ENCODE results near the gene TDRD7. TPM values are rescaled to one million over a fixed set of nuclear protein-coding genes. Genes with fewer than 3 reads are reported as not detected.

The TDRD7 gene
- polyA plus RNA-seq, 1 of the 3 experiments (the other 2 are of a cell fraction), result 4.9 TPM

DNA sequence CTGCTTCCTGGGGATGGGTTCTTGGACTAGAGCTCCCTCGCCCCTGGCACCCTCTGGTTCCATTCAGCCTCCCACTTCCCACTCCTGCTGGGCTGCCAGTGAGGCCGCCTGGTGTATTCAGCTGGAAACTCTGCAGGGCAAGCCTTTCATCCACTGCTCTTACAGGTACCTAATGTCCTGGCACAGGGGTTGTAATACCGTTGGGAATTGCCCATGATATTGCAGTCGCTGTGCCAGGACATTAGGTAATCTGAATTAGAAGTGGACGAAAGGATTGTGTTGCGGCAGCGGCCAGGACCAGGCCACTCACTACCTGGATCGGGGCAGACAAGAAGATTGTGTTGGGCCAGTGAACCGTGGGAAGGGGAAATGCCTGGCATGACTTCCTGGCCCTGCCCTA is 102.6 kb downstream of the TDRD7 start:
- H3K9ac ChIP-seq, result no peak overlapping the region
- WGBS (ENCODE audit: low lambda C conversion rate), result 66% methylated on average over 9 of the region's 9 CpGs
- peak overlapping the region in 1 of 2 experiments; percentile 51; a peak in 1 of 4 replicates for H3K27ac ChIP-seq (ENCODE audit: low read depth in 2 of 2, low read length in 1 of 2)
- no peaks in the 10 kb centered on the region for H3K27me3 ChIP-seq (ENCODE audit: insufficient read depth)
- no peaks in the 10 kb centered on the region for H3K36me3 ChIP-seq (replicated peaks in 1 of 2; ENCODE audit: control insufficient read depth in 1 of 2, insufficient read depth in 2 of 2, low read length in 1 of 2)
- no peak overlapping the region for H3K4me3 ChIP-seq (ENCODE audit: low read depth in 2 of 2, low read length in 1 of 2)
- no peaks in the 10 kb centered on the region for H3F3A ChIP-seq (replicated peaks; ENCODE audit: insufficient read depth)
- POLR2A ChIA-PET, result no interaction called here
- no peaks in the 10 kb centered on the region for H4K20me1 ChIP-seq (ENCODE audit: insufficient read depth)
- H3K79me2 ChIP-seq (ENCODE audit: insufficient read depth), result no peaks in the 10 kb centered on the region
- H3K4me1 ChIP-seq (ENCODE audit: control insufficient read depth in 1 of 2, insufficient read depth in 2 of 2, low read depth in 1 of 2, low read length in 1 of 2), result peaks cover 0 to 53% of the 10 kb centered on the region in 2 experiments; a peak in 2 of 4 replicates
- no peak overlapping the region for H3K4me2 ChIP-seq
- no peak overlapping the region for H2AFZ ChIP-seq (ENCODE audit: low read depth)
- CTCF ChIA-PET, result interaction anchor here (0.7 to 5.5 kb wide), 6 partner anchors 9 to 83 kb away, joined by 3 to 26 read pairs (median 4); no protein-coding TSS in a partner anchor
- no peak for DNase-seq
- H3K9me3 ChIP-seq, result no peaks in the 10 kb centered on the region
- no peaks in the 10 kb centered on the region for H3K9me2 ChIP-seq
- TF ChIP-seq YY1 (IDR thresholded peaks at IDR 0.05; ENCODE audit: low read depth), result no peak
- no peak for TF ChIP-seq RFX5 (IDR thresholded peaks at IDR 0.05; ENCODE audit: low read length)
- TF ChIP-seq EZH2phosphoT487 (IDR thresholded peaks at IDR 0.05; ENCODE audit: borderline replicate concordance, low read depth), result no peak
- TF ChIP-seq MXI1 (IDR thresholded peaks at IDR 0.05; ENCODE audit: low read depth, low read length), result no peak
- TF ChIP-seq TCF12 (IDR thresholded peaks at IDR 0.05), result no peak
- no peak for TF ChIP-seq GABPA (IDR thresholded peaks at IDR 0.05; ENCODE audit: low read depth)
- no peak for TF ChIP-seq FOXM1 (IDR thresholded peaks at IDR 0.05; ENCODE audit: low read depth)
- TF ChIP-seq, protein P1, sequence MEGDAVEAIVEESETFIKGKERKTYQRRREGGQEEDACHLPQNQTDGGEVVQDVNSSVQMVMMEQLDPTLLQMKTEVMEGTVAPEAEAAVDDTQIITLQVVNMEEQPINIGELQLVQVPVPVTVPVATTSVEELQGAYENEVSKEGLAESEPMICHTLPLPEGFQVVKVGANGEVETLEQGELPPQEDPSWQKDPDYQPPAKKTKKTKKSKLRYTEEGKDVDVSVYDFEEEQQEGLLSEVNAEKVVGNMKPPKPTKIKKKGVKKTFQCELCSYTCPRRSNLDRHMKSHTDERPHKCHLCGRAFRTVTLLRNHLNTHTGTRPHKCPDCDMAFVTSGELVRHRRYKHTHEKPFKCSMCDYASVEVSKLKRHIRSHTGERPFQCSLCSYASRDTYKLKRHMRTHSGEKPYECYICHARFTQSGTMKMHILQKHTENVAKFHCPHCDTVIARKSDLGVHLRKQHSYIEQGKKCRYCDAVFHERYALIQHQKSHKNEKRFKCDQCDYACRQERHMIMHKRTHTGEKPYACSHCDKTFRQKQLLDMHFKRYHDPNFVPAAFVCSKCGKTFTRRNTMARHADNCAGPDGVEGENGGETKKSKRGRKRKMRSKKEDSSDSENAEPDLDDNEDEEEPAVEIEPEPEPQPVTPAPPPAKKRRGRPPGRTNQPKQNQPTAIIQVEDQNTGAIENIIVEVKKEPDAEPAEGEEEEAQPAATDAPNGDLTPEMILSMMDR (IDR thresholded peaks at IDR 0.05), result no peak
- TF ChIP-seq, protein P2, sequence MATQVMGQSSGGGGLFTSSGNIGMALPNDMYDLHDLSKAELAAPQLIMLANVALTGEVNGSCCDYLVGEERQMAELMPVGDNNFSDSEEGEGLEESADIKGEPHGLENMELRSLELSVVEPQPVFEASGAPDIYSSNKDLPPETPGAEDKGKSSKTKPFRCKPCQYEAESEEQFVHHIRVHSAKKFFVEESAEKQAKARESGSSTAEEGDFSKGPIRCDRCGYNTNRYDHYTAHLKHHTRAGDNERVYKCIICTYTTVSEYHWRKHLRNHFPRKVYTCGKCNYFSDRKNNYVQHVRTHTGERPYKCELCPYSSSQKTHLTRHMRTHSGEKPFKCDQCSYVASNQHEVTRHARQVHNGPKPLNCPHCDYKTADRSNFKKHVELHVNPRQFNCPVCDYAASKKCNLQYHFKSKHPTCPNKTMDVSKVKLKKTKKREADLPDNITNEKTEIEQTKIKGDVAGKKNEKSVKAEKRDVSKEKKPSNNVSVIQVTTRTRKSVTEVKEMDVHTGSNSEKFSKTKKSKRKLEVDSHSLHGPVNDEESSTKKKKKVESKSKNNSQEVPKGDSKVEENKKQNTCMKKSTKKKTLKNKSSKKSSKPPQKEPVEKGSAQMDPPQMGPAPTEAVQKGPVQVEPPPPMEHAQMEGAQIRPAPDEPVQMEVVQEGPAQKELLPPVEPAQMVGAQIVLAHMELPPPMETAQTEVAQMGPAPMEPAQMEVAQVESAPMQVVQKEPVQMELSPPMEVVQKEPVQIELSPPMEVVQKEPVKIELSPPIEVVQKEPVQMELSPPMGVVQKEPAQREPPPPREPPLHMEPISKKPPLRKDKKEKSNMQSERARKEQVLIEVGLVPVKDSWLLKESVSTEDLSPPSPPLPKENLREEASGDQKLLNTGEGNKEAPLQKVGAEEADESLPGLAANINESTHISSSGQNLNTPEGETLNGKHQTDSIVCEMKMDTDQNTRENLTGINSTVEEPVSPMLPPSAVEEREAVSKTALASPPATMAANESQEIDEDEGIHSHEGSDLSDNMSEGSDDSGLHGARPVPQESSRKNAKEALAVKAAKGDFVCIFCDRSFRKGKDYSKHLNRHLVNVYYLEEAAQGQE (IDR thresholded peaks at IDR 0.05; ENCODE audit: low read depth, low read length), result no peak
- TF ChIP-seq TEAD4 (IDR thresholded peaks at IDR 0.05; ENCODE audit: borderline replicate concordance, insufficient read depth), result no peak
- no peak for TF ChIP-seq ELF1 (IDR thresholded peaks at IDR 0.05)
- TF ChIP-seq EP300 (IDR thresholded peaks at IDR 0.05; ENCODE audit: borderline replicate concordance in 1 of 2, low read depth in 1 of 2, low read length in 1 of 2), result no peak
- TF ChIP-seq, protein P3, sequence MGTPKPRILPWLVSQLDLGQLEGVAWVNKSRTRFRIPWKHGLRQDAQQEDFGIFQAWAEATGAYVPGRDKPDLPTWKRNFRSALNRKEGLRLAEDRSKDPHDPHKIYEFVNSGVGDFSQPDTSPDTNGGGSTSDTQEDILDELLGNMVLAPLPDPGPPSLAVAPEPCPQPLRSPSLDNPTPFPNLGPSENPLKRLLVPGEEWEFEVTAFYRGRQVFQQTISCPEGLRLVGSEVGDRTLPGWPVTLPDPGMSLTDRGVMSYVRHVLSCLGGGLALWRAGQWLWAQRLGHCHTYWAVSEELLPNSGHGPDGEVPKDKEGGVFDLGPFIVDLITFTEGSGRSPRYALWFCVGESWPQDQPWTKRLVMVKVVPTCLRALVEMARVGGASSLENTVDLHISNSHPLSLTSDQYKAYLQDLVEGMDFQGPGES (IDR thresholded peaks at IDR 0.05; ENCODE audit: low read depth, low read length), result no peak
- TF ChIP-seq, protein P4, sequence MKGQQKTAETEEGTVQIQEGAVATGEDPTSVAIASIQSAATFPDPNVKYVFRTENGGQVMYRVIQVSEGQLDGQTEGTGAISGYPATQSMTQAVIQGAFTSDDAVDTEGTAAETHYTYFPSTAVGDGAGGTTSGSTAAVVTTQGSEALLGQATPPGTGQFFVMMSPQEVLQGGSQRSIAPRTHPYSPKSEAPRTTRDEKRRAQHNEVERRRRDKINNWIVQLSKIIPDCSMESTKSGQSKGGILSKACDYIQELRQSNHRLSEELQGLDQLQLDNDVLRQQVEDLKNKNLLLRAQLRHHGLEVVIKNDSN (IDR thresholded peaks at IDR 0.05; ENCODE audit: borderline replicate concordance, low read depth), result no peak
- TF ChIP-seq GATA2 (CRISPR knock-in tag; IDR thresholded peaks at IDR 0.05), result no peak

All from SK-N-SH (cell line).